DND-41 (cell line): ENCODE measurements around the gene SLC12A8.

Source experiments
- ATAC-seq: fragments of 200-7000 bp; cut with Tn5 transposase; 3 replicates; pipeline ENCODE4 v1.9.1; 2021; ENCODE audit warnings: low read depth; ENCODE audit not compliant: insufficient read depth
- DNase-seq: peaks from one replicate; pipeline ENCODE4 v3.0.0-alpha.2; 2020
- H2AFZ ChIP-seq: 2 replicates; pipeline ENCODE4 v1.6.0; 2012; ENCODE audit warnings: low read depth, low read length
- H3K27ac ChIP-seq: 2 replicates; pipeline ENCODE4 v1.5.1; 2012; ENCODE audit warnings: low read length, inconsistent platforms
- H3K27me3 ChIP-seq: fragments of 200-600 bp; sonication (generic); 2 replicates; pipeline ENCODE4 v1.6.0; 2012; ENCODE audit warnings: low read length, mild to moderate bottlenecking, inconsistent platforms; ENCODE audit not compliant: insufficient read depth, poor library complexity
- H3K36me3 ChIP-seq: 2 replicates; pipeline ENCODE4 v1.5.1; 2012; ENCODE audit warnings: low read length, inconsistent platforms; ENCODE audit not compliant: insufficient read depth
- H3K4me1 ChIP-seq: 2 replicates; pipeline ENCODE4 v1.5.1; 2012; ENCODE audit warnings: mild to moderate bottlenecking, low read length; ENCODE audit not compliant: insufficient read depth
- H3K4me2 ChIP-seq: 2 replicates; pipeline ENCODE4 v1.6.0; 2012; ENCODE audit warnings: mild to moderate bottlenecking, moderate library complexity, low read length, inconsistent platforms; ENCODE audit not compliant: insufficient read depth
- H3K4me3 ChIP-seq, 2 experiments: fragments of 200-600 bp in 1 of 2; shearing (Covaris generic) in 1 of 2; 2 replicates each; pipeline ENCODE4 v1.5.1; 2012 to 2016; ENCODE audit warnings: inconsistent platforms in 2 of 2, low read length in 2 of 2, mild to moderate bottlenecking in 2 of 2, low read depth in 1 of 2, moderate library complexity in 1 of 2
- H3K79me2 ChIP-seq: 2 replicates; pipeline ENCODE4 v1.6.0; 2012; ENCODE audit warnings: low read length, inconsistent platforms; ENCODE audit not compliant: insufficient read depth
- H3K9ac ChIP-seq: 2 replicates; pipeline ENCODE4 v1.6.0; 2012; ENCODE audit warnings: low read depth, mild to moderate bottlenecking, inconsistent platforms, low read length, moderate library complexity
- H3K9me3 ChIP-seq: 2 replicates; pipeline ENCODE4 v1.5.1; 2012; ENCODE audit warnings: low read length, moderate library complexity, mild to moderate bottlenecking, inconsistent platforms; ENCODE audit not compliant: insufficient read depth, severe bottlenecking
- H4K20me1 ChIP-seq: 2 replicates; pipeline ENCODE4 v1.6.0; 2012; ENCODE audit warnings: low read length; ENCODE audit not compliant: insufficient read depth
- CTCF ChIP-seq: IDR thresholded peaks from 2 replicates; pipeline ENCODE4 v1.5.1; 2012; ENCODE audit warnings: borderline replicate concordance, low read length, moderate library complexity, mild to moderate bottlenecking; ENCODE audit not compliant: poor library complexity, severe bottlenecking; ENCODE audit errors: extremely low read depth
- EZH2 ChIP-seq: IDR thresholded peaks from 3 replicates; pipeline ENCODE4 v1.6.1; 2012; ENCODE audit warnings: borderline replicate concordance, low read depth, mild to moderate bottlenecking, moderate library complexity, low read length, inconsistent platforms; ENCODE audit not compliant: severe bottlenecking

Gene SLC12A8

GRCh38 chr3:125098611-125099291, 113.8 kb downstream of the SLC12A8 start:
- H3K4me3 ChIP-seq: no peak overlapping the region

GRCh38 chr3:125090649-125091048, 121.9 kb downstream of the SLC12A8 start:
- H3K4me1 ChIP-seq: no peaks in the 10 kb centered on the region
- peaks cover 7% of the 10 kb centered on the region for H3K27me3 ChIP-seq
- no peak overlapping the region for H3K4me3 ChIP-seq
- no peak overlapping the region for H3K4me2 ChIP-seq
- ATAC-seq: no peak
- no peak for DNase-seq
- no peak for TF ChIP-seq EZH2
- no peak for TF ChIP-seq CTCF
- H3K9me3 ChIP-seq: no peaks in the 10 kb centered on the region
- no peaks in the 10 kb centered on the region for H4K20me1 ChIP-seq
- no peaks in the 10 kb centered on the region for H3K36me3 ChIP-seq
- H3K9ac ChIP-seq: no peak overlapping the region
- H3K27ac ChIP-seq: no peak overlapping the region
- H2AFZ ChIP-seq: no peak overlapping the region
- H3K79me2 ChIP-seq: no peaks in the 10 kb centered on the region

More at GRCh38 chr3:125098611-125099291, 113.8 kb downstream of the SLC12A8 start:
- no peaks in the 10 kb centered on the region for H4K20me1 ChIP-seq
- no peaks in the 10 kb centered on the region for H3K79me2 ChIP-seq
- TF ChIP-seq CTCF: no peak
- no peak overlapping the region for H2AFZ ChIP-seq
- no peaks in the 10 kb centered on the region for H3K9me3 ChIP-seq
- H3K36me3 ChIP-seq: no peaks in the 10 kb centered on the region
- peaks cover 21% of the 10 kb centered on the region for H3K27me3 ChIP-seq
- H3K27ac ChIP-seq: no peak overlapping the region
- ATAC-seq (no peak), DNase-seq (no peak)
- H3K9ac ChIP-seq: no peak overlapping the region
- H3K4me2 ChIP-seq: no peak overlapping the region
- no peaks in the 10 kb centered on the region for H3K4me1 ChIP-seq

GRCh38 chr3:125087768-125088391, 124.7 kb downstream of the SLC12A8 start:
- H3K27me3 ChIP-seq: peaks cover 15% of the 10 kb centered on the region
- no peak overlapping the region for H3K4me3 ChIP-seq
- H3K4me1 ChIP-seq: no peaks in the 10 kb centered on the region
- H3K4me2 ChIP-seq: no peak overlapping the region
- H3K36me3 ChIP-seq: no peaks in the 10 kb centered on the region
- H3K27ac ChIP-seq: no peak overlapping the region
- H2AFZ ChIP-seq: no peak overlapping the region
- H3K9ac ChIP-seq: no peak overlapping the region
- H3K79me2 ChIP-seq: no peaks in the 10 kb centered on the region
- TF ChIP-seq EZH2 (no peak), CTCF (no peak)
- H4K20me1 ChIP-seq: no peaks in the 10 kb centered on the region
- no peaks in the 10 kb centered on the region for H3K9me3 ChIP-seq
- no peak for ATAC-seq
- no peak for DNase-seq
